Measurements from ENCODE around the gene CELA2A. TPM values are rescaled to one million over a fixed set of nuclear protein-coding genes. Genes with fewer than 3 reads are reported as not detected.

Gene CELA2A
- total RNA-seq, 5 donors from 2014 or later (not counting 1 experiment from before 2014, with no cell fraction given), result 1.3 to 1.8 (median 1.5) TPM; not detected in 2

DNA sequence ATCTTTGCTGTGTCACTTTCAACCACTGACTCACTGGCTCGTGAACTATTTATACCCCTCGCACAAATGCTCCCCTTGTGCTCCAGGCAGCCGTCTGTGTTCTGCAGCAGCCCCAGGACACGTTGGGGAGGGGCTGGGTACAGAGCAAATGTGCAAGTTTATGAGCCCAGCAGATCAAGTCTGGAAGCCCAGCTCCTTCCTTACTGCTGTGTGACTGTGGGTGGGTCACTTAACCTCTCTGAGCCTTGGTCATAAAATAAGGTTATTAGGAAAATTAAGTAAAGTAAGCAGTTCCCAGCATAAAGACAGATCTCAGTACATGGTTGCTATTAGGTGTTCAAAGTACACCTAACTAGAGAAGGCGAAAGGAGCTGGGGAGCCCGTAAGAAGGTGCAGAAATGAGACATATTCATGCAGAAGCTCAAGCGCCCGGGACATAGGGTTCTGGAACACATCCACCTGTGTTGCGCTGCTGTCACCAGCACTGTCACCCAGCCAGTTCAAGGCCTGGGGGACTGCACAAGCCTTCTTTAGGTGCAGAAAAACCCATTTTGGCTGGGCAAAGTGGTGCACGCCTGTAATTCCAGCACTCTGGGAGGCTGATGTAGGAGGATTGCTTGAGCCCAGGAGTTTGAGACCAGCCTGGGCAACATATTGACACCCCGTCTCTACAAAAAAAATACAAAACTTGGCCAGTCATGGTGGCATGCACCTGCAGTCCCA lies 33.0 kb upstream of the CELA2A start:
- H3K4me1 ChIP-seq (ENCODE audit: control insufficient read depth in 1 of 2, extremely low read depth in 1 of 2, insufficient read depth in 2 of 2, low read length in 2 of 2), result peaks cover 0 to 42% of the 10 kb centered on the region in 2 experiments
- no peaks in the 10 kb centered on the region for H3K27me3 ChIP-seq (replicated peaks in 1 of 2; ENCODE audit: control insufficient read depth in 2 of 2, extremely low read depth in 1 of 2, insufficient read depth in 2 of 2, low read length in 1 of 2)
- no peak overlapping the region for H3K4me3 Mint-ChIP-seq
- H3K4me1 Mint-ChIP-seq, result peaks cover 14 to 34% (median 15%) of the 10 kb centered on the region in 3 donors
- ChIA-PET POLR2A (interaction anchor here in 1 of 2 donors (0.6 kb wide), 1 partner anchor 20 kb away, joined by 4 read pairs; no protein-coding TSS in a partner anchor), CTCF (no interaction called here)
- H3K9me3 Mint-ChIP-seq, result no peaks in the 10 kb centered on the region
- no peak overlapping the region for H3K4me3 ChIP-seq (ENCODE audit: control insufficient read depth in 1 of 2, extremely low read depth in 1 of 2, low read length in 1 of 2)
- DNase-seq (no peak), ATAC-seq (replicated peaks in 1 of 4) (no peak)
- 90% methylated on average over 9 of the region's 11 CpGs for WGBS (ENCODE audit: insufficient coverage)
- no peak overlapping the region for H3K27ac ChIP-seq (ENCODE audit: low read length)
- H3K36me3 Mint-ChIP-seq, result peaks cover 20% of the 10 kb centered on the region
- no peaks in the 10 kb centered on the region for H3K27me3 Mint-ChIP-seq
- no peaks in the 10 kb centered on the region for H3K9me3 ChIP-seq
- H3K36me3 ChIP-seq (ENCODE audit: control insufficient read depth in 2 of 2, extremely low read depth in 1 of 2, insufficient read depth in 1 of 2, low read length in 1 of 2), result peaks cover 11 to 39% of the 10 kb centered on the region in 2 donors
- peak overlapping the region in 1 of 2 donors; percentile 23 for H3K27ac Mint-ChIP-seq

DNA sequence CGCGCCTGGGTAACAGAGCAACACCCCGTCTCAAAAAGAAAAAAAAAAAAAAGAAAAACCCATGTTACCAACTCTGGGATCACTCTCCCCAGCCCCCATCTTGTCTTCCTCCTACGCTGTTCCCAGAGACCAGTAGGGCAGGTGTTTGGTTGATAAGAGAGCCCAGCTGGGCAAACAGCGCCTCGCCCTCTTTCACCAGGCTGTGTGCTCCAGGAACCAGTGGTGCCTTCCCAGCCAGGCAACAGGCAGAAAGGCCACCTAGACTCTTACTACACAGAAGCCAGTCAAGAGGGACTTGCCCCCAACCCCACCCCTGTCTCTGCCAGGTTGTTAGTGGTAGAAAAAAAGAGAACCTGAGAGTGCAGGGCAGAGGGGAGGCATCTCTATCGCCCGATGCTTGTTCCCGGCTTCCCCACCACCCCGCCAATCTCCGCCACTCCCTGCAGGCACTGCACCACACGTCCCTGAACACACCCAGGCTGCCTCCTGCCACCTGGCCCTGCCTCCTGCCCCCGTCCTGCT lies 32.3 kb upstream of the CELA2A start:
- 85% methylated on average over 7 of the region's 13 CpGs for WGBS (ENCODE audit: insufficient coverage)
- no peaks in the 10 kb centered on the region for H3K9me3 Mint-ChIP-seq
- H3K9me3 ChIP-seq, result no peaks in the 10 kb centered on the region
- peak overlapping the region; percentile 18 for H3K27ac ChIP-seq (ENCODE audit: low read length)
- ATAC-seq (replicated peaks in 1 of 4) (no peak), DNase-seq (peak in 1 of 35 experiments; percentile 1)
- H3K36me3 Mint-ChIP-seq, result peaks cover 20% of the 10 kb centered on the region
- peaks cover 8 to 44% of the 10 kb centered on the region in 2 donors for H3K36me3 ChIP-seq (ENCODE audit: control insufficient read depth in 2 of 2, extremely low read depth in 1 of 2, insufficient read depth in 1 of 2, low read length in 1 of 2)
- no peaks in the 10 kb centered on the region for H3K27me3 Mint-ChIP-seq
- H3K27ac Mint-ChIP-seq, result peak overlapping the region; percentile 1 to 79
- POLR2A ChIA-PET, result interaction anchor here in 1 of 2 donors (0.6 kb wide), 1 partner anchor 21 kb away, joined by 4 read pairs; no protein-coding TSS in a partner anchor
- CTCF ChIA-PET, result no interaction called here
- H3K4me3 ChIP-seq (ENCODE audit: control insufficient read depth in 1 of 2, extremely low read depth in 1 of 2, low read length in 1 of 2), result no peak overlapping the region
- no peaks in the 10 kb centered on the region for H3K27me3 ChIP-seq (replicated peaks in 1 of 2; ENCODE audit: control insufficient read depth in 2 of 2, extremely low read depth in 1 of 2, insufficient read depth in 2 of 2, low read length in 1 of 2)
- peaks cover 0 to 35% of the 10 kb centered on the region in 2 experiments for H3K4me1 ChIP-seq (ENCODE audit: control insufficient read depth in 1 of 2, extremely low read depth in 1 of 2, insufficient read depth in 2 of 2, low read length in 2 of 2)
- H3K4me1 Mint-ChIP-seq, result peaks cover 10 to 29% (median 14%) of the 10 kb centered on the region in 3 donors
- H3K4me3 Mint-ChIP-seq, result peak overlapping the region in 1 of 3 donors; percentile 2

DNA sequence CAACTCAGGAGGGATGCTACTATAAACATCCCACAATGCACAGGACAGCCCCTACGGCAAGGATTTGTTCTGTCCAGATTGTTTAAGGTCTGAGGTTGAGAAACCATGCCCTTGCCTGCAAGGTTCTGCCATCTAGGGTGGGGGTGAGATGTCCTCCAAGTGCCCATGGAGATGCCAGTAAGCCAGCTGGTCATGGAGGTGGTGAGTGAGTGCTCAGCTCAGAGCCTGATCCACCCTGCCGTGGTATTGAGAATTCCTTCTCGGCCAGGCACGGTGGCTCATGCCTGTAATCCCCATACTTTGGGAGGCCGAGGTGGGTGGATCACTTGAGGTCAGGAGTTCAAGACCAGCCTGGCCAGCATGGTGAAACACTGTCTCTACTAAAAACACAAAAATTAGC lies 31.6 kb upstream of the CELA2A start:
- H3K9me3 ChIP-seq, result no peaks in the 10 kb centered on the region
- Mint-ChIP-seq H3K27me3 (no peaks in the 10 kb centered on the region), H3K4me3 (no peak overlapping the region), H3K27ac (peak overlapping the region in 1 of 2 donors; percentile 79), H3K36me3 (peaks cover 16% of the 10 kb centered on the region), H3K4me1 (peaks cover 7 to 23% (median 14%) of the 10 kb centered on the region in 3 donors), H3K9me3 (no peaks in the 10 kb centered on the region)
- ATAC-seq (replicated peaks in 1 of 4), result no peak
- H3K27ac ChIP-seq (ENCODE audit: low read length), result no peak overlapping the region
- DNase-seq, result no peak
- WGBS (ENCODE audit: insufficient coverage), result no CpG with 5 or more reads among the region's 5 CpGs
- H3K36me3 ChIP-seq (ENCODE audit: control insufficient read depth in 2 of 2, extremely low read depth in 1 of 2, insufficient read depth in 1 of 2, low read length in 1 of 2), result peaks cover 8 to 43% of the 10 kb centered on the region in 2 donors
- H3K4me3 ChIP-seq (ENCODE audit: control insufficient read depth in 1 of 2, extremely low read depth in 1 of 2, low read length in 1 of 2), result no peak overlapping the region
- ChIA-PET CTCF (interaction anchor here in 1 of 2 donors (1.8 kb wide), 1 partner anchor 82 kb away, joined by 6 read pairs; no protein-coding TSS in a partner anchor), POLR2A (no interaction called here)
- no peaks in the 10 kb centered on the region for H3K27me3 ChIP-seq (replicated peaks in 1 of 2; ENCODE audit: control insufficient read depth in 2 of 2, extremely low read depth in 1 of 2, insufficient read depth in 2 of 2, low read length in 1 of 2)
- H3K4me1 ChIP-seq (ENCODE audit: control insufficient read depth in 1 of 2, extremely low read depth in 1 of 2, insufficient read depth in 2 of 2, low read length in 2 of 2), result peaks cover 0 to 28% of the 10 kb centered on the region in 2 experiments

DNA sequence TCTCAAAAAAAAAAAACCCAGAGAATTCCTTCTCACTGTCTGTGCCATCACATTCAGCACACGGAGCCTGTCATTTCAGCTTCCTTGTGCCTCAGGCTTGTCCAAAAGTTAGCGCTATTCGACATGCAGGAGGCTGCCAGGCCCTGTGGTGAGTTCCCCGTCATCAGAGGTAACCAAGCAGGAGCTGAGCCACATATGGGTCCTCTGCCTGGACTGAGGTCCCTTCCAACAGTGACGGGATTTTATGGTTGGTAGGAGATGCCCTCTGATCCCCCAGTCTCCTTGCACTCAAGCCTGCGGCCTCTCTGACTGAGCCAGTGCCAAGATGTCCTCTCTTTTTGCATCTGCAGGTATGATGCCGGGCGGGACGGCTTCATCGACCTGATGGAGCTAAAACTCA lies 31.0 kb upstream of the CELA2A start:
- DNase-seq, result no peak
- peaks cover 4 to 20% (median 14%) of the 10 kb centered on the region in 3 donors for H3K4me1 Mint-ChIP-seq
- no peaks in the 10 kb centered on the region for H3K27me3 Mint-ChIP-seq
- H3K9me3 ChIP-seq, result no peaks in the 10 kb centered on the region
- no peak overlapping the region for H3K27ac ChIP-seq (ENCODE audit: low read length)
- H3K4me3 Mint-ChIP-seq, result no peak overlapping the region
- no peaks in the 10 kb centered on the region for H3K9me3 Mint-ChIP-seq
- no peaks in the 10 kb centered on the region for H3K27me3 ChIP-seq (replicated peaks in 1 of 2; ENCODE audit: control insufficient read depth in 2 of 2, extremely low read depth in 1 of 2, insufficient read depth in 2 of 2, low read length in 1 of 2)
- peaks cover 16% of the 10 kb centered on the region for H3K36me3 Mint-ChIP-seq
- peaks cover 8 to 43% of the 10 kb centered on the region in 2 donors for H3K36me3 ChIP-seq (ENCODE audit: control insufficient read depth in 2 of 2, extremely low read depth in 1 of 2, insufficient read depth in 1 of 2, low read length in 1 of 2)
- H3K27ac Mint-ChIP-seq, result peak overlapping the region in 1 of 2 donors; percentile 23
- 96% methylated on average over 7 of the region's 10 CpGs for WGBS (ENCODE audit: insufficient coverage)
- ATAC-seq (replicated peaks in 1 of 4), result no peak
- ChIA-PET POLR2A (no interaction called here), CTCF (interaction anchor here in 1 of 2 donors (1.8 kb wide), 1 partner anchor 83 kb away, joined by 6 read pairs; no protein-coding TSS in a partner anchor)
- peaks cover 0 to 27% of the 10 kb centered on the region in 2 experiments for H3K4me1 ChIP-seq (ENCODE audit: control insufficient read depth in 1 of 2, extremely low read depth in 1 of 2, insufficient read depth in 2 of 2, low read length in 2 of 2)
- no peak overlapping the region for H3K4me3 ChIP-seq (ENCODE audit: control insufficient read depth in 1 of 2, extremely low read depth in 1 of 2, low read length in 1 of 2)

DNA sequence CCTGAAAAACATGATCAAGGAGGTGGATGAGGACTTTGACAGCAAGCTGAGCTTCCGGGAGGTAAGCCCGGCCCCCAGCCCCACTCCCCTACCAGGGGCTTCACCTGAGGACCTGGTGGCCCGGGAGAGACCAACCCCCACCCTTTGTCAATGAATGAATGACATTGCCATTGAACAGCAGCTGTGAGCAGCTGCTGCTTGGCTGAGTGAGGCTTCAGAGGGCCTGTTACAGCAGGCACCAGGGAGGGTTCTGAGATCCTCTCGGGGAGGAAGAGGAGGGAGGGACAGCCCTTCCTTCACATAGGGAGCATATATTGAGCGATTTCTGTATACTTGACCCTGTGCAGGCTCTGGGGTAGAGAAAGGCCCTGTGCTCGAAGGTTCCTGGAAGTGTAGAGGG lies 30.6 kb upstream of the CELA2A start:
- Mint-ChIP-seq H3K4me1 (peaks cover 1 to 17% (median 14%) of the 10 kb centered on the region in 3 donors), H3K9me3 (no peaks in the 10 kb centered on the region), H3K4me3 (no peak overlapping the region), H3K27ac (peak overlapping the region in 1 of 2 donors; percentile 28), H3K27me3 (no peaks in the 10 kb centered on the region), H3K36me3 (peaks cover 13% of the 10 kb centered on the region)
- peak overlapping the region; percentile 23 for H3K27ac ChIP-seq (ENCODE audit: low read length)
- no peaks in the 10 kb centered on the region for H3K27me3 ChIP-seq (replicated peaks in 1 of 2; ENCODE audit: control insufficient read depth in 2 of 2, extremely low read depth in 1 of 2, insufficient read depth in 2 of 2, low read length in 1 of 2)
- WGBS (ENCODE audit: insufficient coverage), result 71% methylated on average over 1 of the region's 6 CpGs
- no peak for DNase-seq
- ATAC-seq (replicated peaks in 1 of 4), result no peak
- H3K36me3 ChIP-seq (ENCODE audit: control insufficient read depth in 2 of 2, extremely low read depth in 1 of 2, insufficient read depth in 1 of 2, low read length in 1 of 2), result peaks cover 8 to 42% of the 10 kb centered on the region in 2 donors
- no peaks in the 10 kb centered on the region for H3K9me3 ChIP-seq
- H3K4me3 ChIP-seq (ENCODE audit: control insufficient read depth in 1 of 2, extremely low read depth in 1 of 2, low read length in 1 of 2), result no peak overlapping the region
- ChIA-PET CTCF (interaction anchor here (1.5 to 1.8 kb wide), 2 partner anchors 83 to 102 kb away, joined by 6 read pairs; no protein-coding TSS in a partner anchor), POLR2A (no interaction called here)
- H3K4me1 ChIP-seq (ENCODE audit: control insufficient read depth in 1 of 2, extremely low read depth in 1 of 2, insufficient read depth in 2 of 2, low read length in 2 of 2), result peaks cover 0 to 27% of the 10 kb centered on the region in 2 experiments

DNA sequence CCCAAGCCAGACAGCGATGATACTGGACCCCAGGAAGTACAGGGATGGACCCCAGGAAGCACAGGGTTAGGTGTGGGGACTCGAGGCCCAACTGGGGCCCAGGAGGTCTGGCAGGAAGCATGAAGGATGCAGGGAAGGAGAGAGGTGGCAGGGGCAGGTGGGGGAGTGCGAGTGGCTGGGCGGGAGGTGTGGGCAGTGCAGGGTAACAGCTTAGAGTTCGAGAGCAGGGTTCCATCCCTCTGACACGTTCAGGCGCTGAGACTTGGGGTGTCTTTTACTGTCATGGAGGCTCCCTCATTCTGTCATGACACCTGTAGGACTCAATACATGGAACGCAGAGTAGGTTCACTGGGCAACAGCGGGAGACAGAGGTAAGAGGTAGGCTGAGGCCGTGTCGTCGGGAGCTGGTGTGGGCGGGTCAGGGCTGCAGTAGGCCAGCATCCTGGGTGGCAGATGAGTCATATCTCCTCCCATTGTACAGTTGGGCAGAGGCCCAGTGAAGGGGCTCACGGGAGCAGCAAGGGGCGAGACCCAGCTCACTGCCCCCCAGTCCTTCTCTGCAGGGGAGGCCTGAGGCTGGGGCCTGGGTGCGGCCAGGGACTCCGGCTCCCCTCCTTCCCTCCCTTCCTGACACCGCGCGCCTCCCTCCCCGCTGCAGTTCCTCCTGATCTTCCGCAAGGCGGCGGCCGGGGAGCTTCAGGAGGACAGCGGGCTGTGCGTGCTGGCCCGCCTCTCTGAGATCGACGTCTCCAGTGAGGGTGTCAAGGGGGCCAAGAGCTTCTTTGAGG lies 29.8 kb upstream of the CELA2A start:
- H3K27me3 Mint-ChIP-seq, result no peaks in the 10 kb centered on the region
- ATAC-seq (replicated peaks in 1 of 4) (no peak), DNase-seq (peak in 1 of 35 experiments; percentile 3)
- H3K27ac Mint-ChIP-seq, result peak overlapping the region; percentile 11 to 21
- Histone ChIP-seq H3K36me3 (ENCODE audit: control insufficient read depth in 2 of 2, extremely low read depth in 1 of 2, insufficient read depth in 1 of 2, low read length in 1 of 2) (peaks cover 8 to 38% of the 10 kb centered on the region in 2 donors), H3K27me3 (replicated peaks in 1 of 2; ENCODE audit: control insufficient read depth in 2 of 2, extremely low read depth in 1 of 2, insufficient read depth in 2 of 2, low read length in 1 of 2) (no peaks in the 10 kb centered on the region), H3K9me3 (no peaks in the 10 kb centered on the region), H3K27ac (ENCODE audit: low read length) (peak overlapping the region; percentile 23), H3K4me3 (ENCODE audit: control insufficient read depth in 1 of 2, extremely low read depth in 1 of 2, low read length in 1 of 2) (no peak overlapping the region), H3K4me1 (ENCODE audit: control insufficient read depth in 1 of 2, extremely low read depth in 1 of 2, insufficient read depth in 2 of 2, low read length in 2 of 2) (peaks cover 0 to 21% of the 10 kb centered on the region in 2 experiments)
- no peak overlapping the region for H3K4me3 Mint-ChIP-seq
- ChIA-PET CTCF (interaction anchor here (0.8 to 1.8 kb wide), 3 partner anchors 84 to 103 kb away, joined by 3 to 6 read pairs (median 6); no protein-coding TSS in a partner anchor), POLR2A (no interaction called here)
- peaks cover 12% of the 10 kb centered on the region for H3K36me3 Mint-ChIP-seq
- 87% methylated on average over 16 of the region's 30 CpGs for WGBS (ENCODE audit: insufficient coverage)
- H3K4me1 Mint-ChIP-seq, result peaks cover 0 to 14% (median 12%) of the 10 kb centered on the region in 3 donors
- H3K9me3 Mint-ChIP-seq, result no peaks in the 10 kb centered on the region
